ENCODE results near the gene RPS6KB2. TPM values are rescaled to one million over a fixed set of nuclear protein-coding genes. Genes with fewer than 3 reads are reported as not detected.

Gene RPS6KB2
- total and polyA plus RNA-seq, 2 experiments from 2014 or later: 29.5 to 41.3 TPM

- Histone ChIP-seq H3K4me1 (ENCODE audit: insufficient read depth) (peaks cover 8% of the 10 kb centered on the region; the same call in 1 of the 2 replicates), H4K20me1 (replicated peaks; ENCODE audit: insufficient read depth) (no peaks in the 10 kb centered on the region), H3F3A (replicated peaks; ENCODE audit: low read depth) (no peaks in the 10 kb centered on the region), H3K4me2 (no peak overlapping the region), H3K27me3 (ENCODE audit: insufficient read depth) (peaks cover 22% of the 10 kb centered on the region), H3K4me3 (no peak overlapping the region), H3K36me3 (ENCODE audit: insufficient read depth) (no peaks in the 10 kb centered on the region), H2AFZ (0 out of 2 replicates have a peak overlapping the region, but pooled peaks have one; percentile 23), H3K27ac (ENCODE audit: low read depth) (no peak overlapping the region), H3K79me2 (replicated peaks; ENCODE audit: insufficient read depth) (no peaks in the 10 kb centered on the region), H3K9me2 (ENCODE audit: insufficient read depth) (no peaks in the 10 kb centered on the region)
- H3K9me3 Mint-ChIP-seq: no peaks in the 10 kb centered on the region; the same call in 1 of the 3 replicates
- H3K27ac Mint-ChIP-seq: no peak overlapping the region
- DNase-seq (ENCODE audit: low spot score) (peak; percentile 85), ATAC-seq (peak; percentile 90)
- TF ChIP-seq JUNB (IDR thresholded peaks at IDR 0.05; ENCODE audit: unreplicated experiment): no peak
- TF ChIP-seq CTCF (conservative IDR thresholded peaks at IDR 0.05; ENCODE audit: low read depth in 2 of 2): peak; percentile 96 to 100
- H3K27me3 Mint-ChIP-seq (ENCODE audit: insufficient read depth, low read depth, poor library complexity): peaks cover 14% of the 10 kb centered on the region
- peaks cover 25% of the 10 kb centered on the region; the same call in 2 of the 3 replicates for H3K4me1 Mint-ChIP-seq
- H3K4me3 Mint-ChIP-seq: no peak overlapping the region; the same call in 2 of the 3 replicates
- no peaks in the 10 kb centered on the region for H3K36me3 Mint-ChIP-seq (ENCODE audit: low read depth)
These were observed 45.8 kb upstream of the RPS6KB2 start for GRCh38 chr11:67382276-67383136.

- H3K27ac Mint-ChIP-seq: no peak overlapping the region
- no peaks in the 10 kb centered on the region; the same call in 2 of the 3 replicates for H3K36me3 Mint-ChIP-seq (ENCODE audit: low read depth)
- H4K20me1 ChIP-seq (replicated peaks; ENCODE audit: insufficient read depth): no peaks in the 10 kb centered on the region; the same call in 1 of the 2 replicates
- DNase-seq (ENCODE audit: low spot score): no peak
- no peak overlapping the region for H2AFZ ChIP-seq
- H3K4me1 ChIP-seq (ENCODE audit: insufficient read depth): peaks cover 8% of the 10 kb centered on the region; the same call in 1 of the 2 replicates
- H3K4me3 ChIP-seq: no peak overlapping the region
- ATAC-seq: no peak
- no peak overlapping the region for H3K4me2 ChIP-seq
- TF ChIP-seq ZNF114 (CRISPR knock-in tag; IDR thresholded peaks at IDR 0.05) (no peak), ETS1 (IDR thresholded peaks at IDR 0.05) (no peak), ZNF331 (CRISPR knock-in tag; IDR thresholded peaks at IDR 0.05; ENCODE audit: low read depth) (no peak), JUNB (IDR thresholded peaks at IDR 0.05; ENCODE audit: unreplicated experiment) (no peak), ZNF462 (CRISPR knock-in tag; IDR thresholded peaks at IDR 0.05) (no peak), EZH2phosphoT487 (IDR thresholded peaks at IDR 0.05; ENCODE audit: unreplicated experiment) (no peak), POLR2AphosphoS5 (IDR thresholded peaks at IDR 0.05; ENCODE audit: low read depth) (no peak)
- H3K79me2 ChIP-seq (replicated peaks; ENCODE audit: insufficient read depth): no peaks in the 10 kb centered on the region
- peaks cover 7% of the 10 kb centered on the region; the same call in 1 of the 2 replicates for H3K27me3 ChIP-seq (ENCODE audit: insufficient read depth)
- H3K9me3 Mint-ChIP-seq: no peaks in the 10 kb centered on the region; the same call in 1 of the 3 replicates
- H3K4me1 Mint-ChIP-seq: peaks cover 31% of the 10 kb centered on the region
- no peaks in the 10 kb centered on the region for H3K36me3 ChIP-seq (ENCODE audit: insufficient read depth)
- H3K27me3 Mint-ChIP-seq (ENCODE audit: insufficient read depth, low read depth, poor library complexity): peaks cover 9% of the 10 kb centered on the region
- H3K27ac ChIP-seq (ENCODE audit: low read depth): no peak overlapping the region
- H3K4me3 Mint-ChIP-seq: no peak overlapping the region
- no peaks in the 10 kb centered on the region for H3K9me2 ChIP-seq (ENCODE audit: insufficient read depth)
- 0 out of 2 replicates have a peak, but pooled peaks cover 4% of the 10 kb centered on the region for H3F3A ChIP-seq (replicated peaks; ENCODE audit: low read depth)
These were observed 43.4 kb upstream of the RPS6KB2 start for GRCh38 chr11:67384851-67385366.
